ENCODE measurements around the gene CPED1.

The CPED1 gene

DNA sequence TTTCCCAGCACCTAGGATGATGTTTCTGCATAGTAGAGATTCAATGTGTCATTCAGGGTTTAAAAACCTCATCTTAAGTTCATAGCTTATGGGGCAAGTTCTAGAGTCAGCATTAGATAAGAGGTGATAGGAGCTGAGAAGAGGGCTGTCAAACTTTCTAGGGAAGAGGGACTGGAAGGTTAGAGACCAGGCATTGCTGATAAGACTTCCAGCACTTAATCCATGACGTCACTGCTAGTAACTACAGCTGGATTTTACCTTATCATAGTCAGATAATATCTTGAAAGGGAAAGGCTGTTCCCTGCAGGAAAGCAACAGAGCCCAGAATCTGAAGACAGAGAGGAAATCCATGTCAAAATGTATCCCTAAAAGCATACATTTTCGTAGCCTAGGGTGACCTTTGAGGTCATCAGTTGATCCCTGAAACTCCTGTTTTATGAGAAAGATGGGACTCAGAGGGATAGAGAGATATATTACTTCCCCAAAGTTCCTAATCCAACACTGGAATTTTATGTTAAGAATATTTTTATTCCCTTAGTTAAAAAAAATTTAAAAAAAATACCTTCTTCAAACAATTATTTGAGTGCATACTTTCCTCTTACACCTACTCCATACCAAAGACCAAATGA lies 3.3 kb upstream of the CPED1 start (continued):
- TF ChIP-seq, protein P1, sequence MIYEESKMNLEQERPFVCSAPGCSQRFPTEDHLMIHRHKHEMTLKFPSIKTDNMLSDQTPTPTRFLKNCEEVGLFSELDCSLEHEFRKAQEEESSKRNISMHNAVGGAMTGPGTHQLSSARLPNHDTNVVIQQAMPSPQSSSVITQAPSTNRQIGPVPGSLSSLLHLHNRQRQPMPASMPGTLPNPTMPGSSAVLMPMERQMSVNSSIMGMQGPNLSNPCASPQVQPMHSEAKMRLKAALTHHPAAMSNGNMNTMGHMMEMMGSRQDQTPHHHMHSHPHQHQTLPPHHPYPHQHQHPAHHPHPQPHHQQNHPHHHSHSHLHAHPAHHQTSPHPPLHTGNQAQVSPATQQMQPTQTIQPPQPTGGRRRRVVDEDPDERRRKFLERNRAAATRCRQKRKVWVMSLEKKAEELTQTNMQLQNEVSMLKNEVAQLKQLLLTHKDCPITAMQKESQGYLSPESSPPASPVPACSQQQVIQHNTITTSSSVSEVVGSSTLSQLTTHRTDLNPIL (CRISPR knock-in tag; IDR thresholded peaks at IDR 0.05; ENCODE audit: low read depth) = peak; percentile 58; the same call in 1 of the 2 replicates
- TF ChIP-seq GLIS3 (CRISPR knock-in tag; IDR thresholded peaks at IDR 0.05) (no peak), SNAI2 (CRISPR knock-in tag; IDR thresholded peaks at IDR 0.05) (no peak), ZNF8 (CRISPR knock-in tag; IDR thresholded peaks at IDR 0.05) (0 out of 2 replicates have a peak, but pooled peaks have one; percentile 30), ISL1 (CRISPR knock-in tag; IDR thresholded peaks at IDR 0.05) (no peak), PPARA (CRISPR knock-in tag; IDR thresholded peaks at IDR 0.05; ENCODE audit: borderline replicate concordance) (peak; percentile 47; the same call in 1 of the 2 replicates), TCF4 (CRISPR knock-in tag; IDR thresholded peaks at IDR 0.05; ENCODE audit: borderline replicate concordance) (peak; percentile 93; the same call in 1 of the 2 replicates), ARNTL (CRISPR knock-in tag; IDR thresholded peaks at IDR 0.05; ENCODE audit: borderline replicate concordance, low read depth) (0 out of 2 replicates have a peak, but pooled peaks have one; percentile 12), ZNF565 (CRISPR knock-in tag; conservative IDR thresholded peaks at IDR 0.05; ENCODE audit: low read depth) (no peak), ZFP3 (CRISPR knock-in tag; IDR thresholded peaks at IDR 0.05) (0 out of 2 replicates have a peak, but pooled peaks have one; percentile 29)
- TF ChIP-seq, protein P2, sequence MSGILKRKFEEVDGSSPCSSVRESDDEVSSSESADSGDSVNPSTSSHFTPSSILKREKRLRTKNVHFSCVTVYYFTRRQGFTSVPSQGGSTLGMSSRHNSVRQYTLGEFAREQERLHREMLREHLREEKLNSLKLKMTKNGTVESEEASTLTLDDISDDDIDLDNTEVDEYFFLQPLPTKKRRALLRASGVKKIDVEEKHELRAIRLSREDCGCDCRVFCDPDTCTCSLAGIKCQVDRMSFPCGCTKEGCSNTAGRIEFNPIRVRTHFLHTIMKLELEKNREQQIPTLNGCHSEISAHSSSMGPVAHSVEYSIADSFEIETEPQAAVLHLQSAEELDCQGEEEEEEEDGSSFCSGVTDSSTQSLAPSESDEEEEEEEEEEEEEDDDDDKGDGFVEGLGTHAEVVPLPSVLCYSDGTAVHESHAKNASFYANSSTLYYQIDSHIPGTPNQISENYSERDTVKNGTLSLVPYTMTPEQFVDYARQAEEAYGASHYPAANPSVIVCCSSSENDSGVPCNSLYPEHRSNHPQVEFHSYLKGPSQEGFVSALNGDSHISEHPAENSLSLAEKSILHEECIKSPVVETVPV (CRISPR knock-in tag; IDR thresholded peaks at IDR 0.05) = no peak

DNA sequence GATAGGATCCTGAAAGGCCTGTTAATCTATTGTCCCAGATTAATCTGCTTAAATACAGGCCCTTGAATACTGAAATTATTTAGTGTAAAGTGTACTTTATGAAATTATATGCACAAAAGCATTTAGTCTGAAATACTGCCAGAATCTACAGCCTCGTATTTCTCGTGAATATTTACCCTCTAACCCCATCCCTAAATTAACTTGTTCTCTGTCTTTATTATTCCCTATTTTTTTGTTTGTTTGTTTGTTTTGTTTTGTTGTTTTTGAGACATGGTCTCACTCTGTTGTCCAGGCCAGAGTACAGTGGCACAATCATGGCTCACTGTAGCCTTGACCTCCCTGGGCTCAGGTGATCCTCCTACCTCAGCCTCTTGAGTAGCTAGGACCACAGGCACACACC lies 2.7 kb upstream of the CPED1 start:
- TF ChIP-seq ZNF8 (CRISPR knock-in tag; IDR thresholded peaks at IDR 0.05) = no peak
- TF ChIP-seq ZC3H10 (CRISPR knock-in tag; IDR thresholded peaks at IDR 0.05) = no peak
- TF ChIP-seq TOX (CRISPR knock-in tag; IDR thresholded peaks at IDR 0.05; ENCODE audit: borderline replicate concordance) = no peak
- TF ChIP-seq ZNF70 (CRISPR knock-in tag; IDR thresholded peaks at IDR 0.05) = no peak
- no peak for TF ChIP-seq ARNTL (CRISPR knock-in tag; IDR thresholded peaks at IDR 0.05; ENCODE audit: borderline replicate concordance, low read depth)
- TF ChIP-seq ZFP3 (CRISPR knock-in tag; IDR thresholded peaks at IDR 0.05) = no peak
- no peak for TF ChIP-seq ZNF565 (CRISPR knock-in tag; conservative IDR thresholded peaks at IDR 0.05; ENCODE audit: low read depth)
- TF ChIP-seq BACH2 (CRISPR knock-in tag; IDR thresholded peaks at IDR 0.05; ENCODE audit: borderline replicate concordance) = no peak
- no peak for TF ChIP-seq ZFP30 (CRISPR knock-in tag; IDR thresholded peaks at IDR 0.05)
- TF ChIP-seq PPARA (CRISPR knock-in tag; IDR thresholded peaks at IDR 0.05; ENCODE audit: borderline replicate concordance) = no peak
- TF ChIP-seq ISL1 (CRISPR knock-in tag; IDR thresholded peaks at IDR 0.05) = no peak
- TF ChIP-seq, protein P3, sequence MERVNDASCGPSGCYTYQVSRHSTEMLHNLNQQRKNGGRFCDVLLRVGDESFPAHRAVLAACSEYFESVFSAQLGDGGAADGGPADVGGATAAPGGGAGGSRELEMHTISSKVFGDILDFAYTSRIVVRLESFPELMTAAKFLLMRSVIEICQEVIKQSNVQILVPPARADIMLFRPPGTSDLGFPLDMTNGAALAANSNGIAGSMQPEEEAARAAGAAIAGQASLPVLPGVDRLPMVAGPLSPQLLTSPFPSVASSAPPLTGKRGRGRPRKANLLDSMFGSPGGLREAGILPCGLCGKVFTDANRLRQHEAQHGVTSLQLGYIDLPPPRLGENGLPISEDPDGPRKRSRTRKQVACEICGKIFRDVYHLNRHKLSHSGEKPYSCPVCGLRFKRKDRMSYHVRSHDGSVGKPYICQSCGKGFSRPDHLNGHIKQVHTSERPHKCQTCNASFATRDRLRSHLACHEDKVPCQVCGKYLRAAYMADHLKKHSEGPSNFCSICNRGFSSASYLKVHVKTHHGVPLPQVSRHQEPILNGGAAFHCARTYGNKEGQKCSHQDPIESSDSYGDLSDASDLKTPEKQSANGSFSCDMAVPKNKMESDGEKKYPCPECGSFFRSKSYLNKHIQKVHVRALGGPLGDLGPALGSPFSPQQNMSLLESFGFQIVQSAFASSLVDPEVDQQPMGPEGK (CRISPR knock-in tag; IDR thresholded peaks at IDR 0.05; ENCODE audit: borderline replicate concordance) = no peak
- TF ChIP-seq, protein P1 (CRISPR knock-in tag; IDR thresholded peaks at IDR 0.05; ENCODE audit: low read depth) = no peak
- no peak for TF ChIP-seq RARB (CRISPR knock-in tag; IDR thresholded peaks at IDR 0.05)
- TF ChIP-seq OSR1 (CRISPR knock-in tag; IDR thresholded peaks at IDR 0.05) = no peak
- TF ChIP-seq, protein P4, sequence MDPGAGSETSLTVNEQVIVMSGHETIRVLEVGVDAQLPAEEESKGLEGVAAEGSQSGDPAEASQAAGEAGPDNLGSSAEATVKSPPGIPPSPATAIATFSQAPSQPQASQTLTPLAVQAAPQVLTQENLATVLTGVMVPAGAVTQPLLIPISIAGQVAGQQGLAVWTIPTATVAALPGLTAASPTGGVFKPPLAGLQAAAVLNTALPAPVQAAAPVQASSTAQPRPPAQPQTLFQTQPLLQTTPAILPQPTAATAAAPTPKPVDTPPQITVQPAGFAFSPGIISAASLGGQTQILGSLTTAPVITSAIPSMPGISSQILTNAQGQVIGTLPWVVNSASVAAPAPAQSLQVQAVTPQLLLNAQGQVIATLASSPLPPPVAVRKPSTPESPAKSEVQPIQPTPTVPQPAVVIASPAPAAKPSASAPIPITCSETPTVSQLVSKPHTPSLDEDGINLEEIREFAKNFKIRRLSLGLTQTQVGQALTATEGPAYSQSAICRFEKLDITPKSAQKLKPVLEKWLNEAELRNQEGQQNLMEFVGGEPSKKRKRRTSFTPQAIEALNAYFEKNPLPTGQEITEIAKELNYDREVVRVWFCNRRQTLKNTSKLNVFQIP (CRISPR knock-in tag; IDR thresholded peaks at IDR 0.05; ENCODE audit: borderline replicate concordance, low read depth) = no peak
- no peak for TF ChIP-seq GLIS3 (CRISPR knock-in tag; IDR thresholded peaks at IDR 0.05)
- no peak for TF ChIP-seq TCF4 (CRISPR knock-in tag; IDR thresholded peaks at IDR 0.05; ENCODE audit: borderline replicate concordance)
- TF ChIP-seq CSDC2 (CRISPR knock-in tag; IDR thresholded peaks at IDR 0.05) = no peak
- no peak for TF ChIP-seq SNAI2 (CRISPR knock-in tag; IDR thresholded peaks at IDR 0.05)
- ATAC-seq = no peak

DNA sequence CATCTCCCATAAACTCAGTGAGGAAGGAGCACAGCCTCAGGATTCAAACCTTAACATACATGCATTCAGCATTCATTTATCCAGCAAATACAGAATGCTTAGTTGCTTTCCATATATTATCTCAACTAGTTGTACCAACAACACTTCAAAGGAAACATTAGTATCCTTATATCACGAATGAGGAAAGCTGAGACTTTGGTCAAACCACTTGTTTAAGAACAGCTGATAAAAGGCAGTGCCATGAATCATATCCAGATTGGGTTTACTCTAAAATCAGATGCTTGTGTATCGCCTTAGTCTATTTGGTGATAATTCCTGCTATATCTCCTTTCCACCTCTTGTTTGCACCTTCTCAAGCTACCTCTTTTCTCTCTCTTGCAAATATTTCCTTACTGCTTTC lies 1.9 kb upstream of the CPED1 start:
- ATAC-seq = no peak
- TF ChIP-seq OSR1 (CRISPR knock-in tag; IDR thresholded peaks at IDR 0.05) (no peak), SNAI2 (CRISPR knock-in tag; IDR thresholded peaks at IDR 0.05) (no peak), GLIS3 (CRISPR knock-in tag; IDR thresholded peaks at IDR 0.05) (no peak), TOX (CRISPR knock-in tag; IDR thresholded peaks at IDR 0.05; ENCODE audit: borderline replicate concordance) (no peak), ISL1 (CRISPR knock-in tag; IDR thresholded peaks at IDR 0.05) (no peak), ESRRG (CRISPR knock-in tag; IDR thresholded peaks at IDR 0.05) (no peak)
- TF ChIP-seq, protein P5, sequence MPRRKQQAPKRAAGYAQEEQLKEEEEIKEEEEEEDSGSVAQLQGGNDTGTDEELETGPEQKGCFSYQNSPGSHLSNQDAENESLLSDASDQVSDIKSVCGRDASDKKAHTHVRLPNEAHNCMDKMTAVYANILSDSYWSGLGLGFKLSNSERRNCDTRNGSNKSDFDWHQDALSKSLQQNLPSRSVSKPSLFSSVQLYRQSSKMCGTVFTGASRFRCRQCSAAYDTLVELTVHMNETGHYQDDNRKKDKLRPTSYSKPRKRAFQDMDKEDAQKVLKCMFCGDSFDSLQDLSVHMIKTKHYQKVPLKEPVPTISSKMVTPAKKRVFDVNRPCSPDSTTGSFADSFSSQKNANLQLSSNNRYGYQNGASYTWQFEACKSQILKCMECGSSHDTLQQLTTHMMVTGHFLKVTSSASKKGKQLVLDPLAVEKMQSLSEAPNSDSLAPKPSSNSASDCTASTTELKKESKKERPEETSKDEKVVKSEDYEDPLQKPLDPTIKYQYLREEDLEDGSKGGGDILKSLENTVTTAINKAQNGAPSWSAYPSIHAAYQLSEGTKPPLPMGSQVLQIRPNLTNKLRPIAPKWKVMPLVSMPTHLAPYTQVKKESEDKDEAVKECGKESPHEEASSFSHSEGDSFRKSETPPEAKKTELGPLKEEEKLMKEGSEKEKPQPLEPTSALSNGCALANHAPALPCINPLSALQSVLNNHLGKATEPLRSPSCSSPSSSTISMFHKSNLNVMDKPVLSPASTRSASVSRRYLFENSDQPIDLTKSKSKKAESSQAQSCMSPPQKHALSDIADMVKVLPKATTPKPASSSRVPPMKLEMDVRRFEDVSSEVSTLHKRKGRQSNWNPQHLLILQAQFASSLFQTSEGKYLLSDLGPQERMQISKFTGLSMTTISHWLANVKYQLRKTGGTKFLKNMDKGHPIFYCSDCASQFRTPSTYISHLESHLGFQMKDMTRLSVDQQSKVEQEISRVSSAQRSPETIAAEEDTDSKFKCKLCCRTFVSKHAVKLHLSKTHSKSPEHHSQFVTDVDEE (CRISPR knock-in tag; IDR thresholded peaks at IDR 0.05) = no peak
- TF ChIP-seq, protein P2 (CRISPR knock-in tag; IDR thresholded peaks at IDR 0.05) = no peak

All from SK-N-SH treated with all-trans-retinoic acid at 6 μM for 48 hours (cell line).